ENCODE measurements around the gene OAF. TPM values are rescaled to one million over a fixed set of nuclear protein-coding genes. Genes with fewer than 3 reads are reported as not detected.

OAF gene
- total RNA-seq, 1 donor from 2014 or later = 17.8 TPM

DNA sequence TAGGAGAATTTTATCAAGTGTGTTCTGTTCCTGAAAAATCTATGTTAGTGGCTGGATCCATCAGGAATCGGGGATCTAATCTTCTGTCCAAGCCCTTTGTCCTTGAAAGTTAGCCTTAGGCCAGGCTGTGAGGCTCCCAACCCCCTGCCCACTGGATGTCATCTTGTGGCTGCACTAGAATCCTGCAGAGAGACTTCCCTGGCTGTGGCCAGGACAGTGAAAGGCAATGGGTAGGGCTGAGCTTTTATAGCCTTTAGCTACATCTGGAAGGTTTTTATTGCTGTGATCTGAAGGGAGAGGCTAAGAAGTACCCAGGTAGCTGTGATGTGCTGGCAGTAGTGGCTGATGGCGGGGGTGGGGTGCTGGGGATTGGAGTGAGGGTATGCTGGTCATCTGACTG is 2.1 kb downstream of the OAF start:
- intact Hi-C loops (cut with DNase I) = no loop called here
- ATAC-seq = no peak
- Histone ChIP-seq H3K27ac (no peak overlapping the region), H3K27me3 (ENCODE audit: low read depth) (no peaks in the 10 kb centered on the region), H3K36me3 (no peaks in the 10 kb centered on the region), H3K4me3 (peak overlapping the region; percentile 69), H3K9me3 (no peaks in the 10 kb centered on the region), H3K4me1 (peaks cover 30% of the 10 kb centered on the region)
- TF ChIP-seq CTCF (IDR thresholded peaks at IDR 0.05) = no peak
- DNase-seq = no peak

DNA sequence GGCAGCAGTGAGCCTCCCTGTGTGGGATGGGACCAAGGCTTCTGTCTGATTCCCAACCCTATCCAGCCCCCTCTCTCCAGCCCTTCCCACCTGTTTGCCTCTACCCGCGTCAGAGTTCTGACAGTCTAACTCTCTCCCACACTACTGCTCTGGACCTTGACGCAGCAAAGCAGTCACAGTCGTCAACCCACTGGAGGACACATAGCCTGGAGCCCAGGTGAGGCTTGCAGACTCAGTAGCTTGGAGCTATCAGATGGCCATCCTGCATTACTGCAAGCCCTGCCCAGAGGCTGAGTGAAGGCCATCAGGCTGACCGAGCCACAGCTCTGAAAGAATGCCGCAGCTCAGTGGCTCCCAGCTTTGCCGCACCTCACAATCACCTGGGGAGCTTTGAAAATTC is 3.7 kb downstream of the OAF start:
- TF ChIP-seq CTCF (IDR thresholded peaks at IDR 0.05) = no peak
- Histone ChIP-seq H3K27me3 (ENCODE audit: low read depth) (no peaks in the 10 kb centered on the region), H3K4me3 (no peak overlapping the region), H3K9me3 (no peaks in the 10 kb centered on the region), H3K36me3 (no peaks in the 10 kb centered on the region), H3K4me1 (peaks cover 25% of the 10 kb centered on the region), H3K27ac (no peak overlapping the region)
- intact Hi-C loops (cut with DNase I) = no loop called here
- no peak for ATAC-seq
- DNase-seq = no peak

- intact Hi-C loops (cut with DNase I) = no loop called here
- no peak overlapping the region for H3K27ac ChIP-seq
- TF ChIP-seq CTCF (IDR thresholded peaks at IDR 0.05) = no peak
- no peaks in the 10 kb centered on the region for H3K27me3 ChIP-seq (ENCODE audit: low read depth)
- ATAC-seq (no peak), DNase-seq (no peak)
- no peaks in the 10 kb centered on the region for H3K9me3 ChIP-seq
- H3K4me1 ChIP-seq = peaks cover 17% of the 10 kb centered on the region
- no peak overlapping the region for H3K4me3 ChIP-seq
- H3K36me3 ChIP-seq = no peaks in the 10 kb centered on the region
Observed at GRCh38 chr11:120215634-120216033, 4.8 kb downstream of the OAF start.

GRCh38 chr11:120216426-120217102 is 5.7 kb downstream of the OAF start:
- no peak for ATAC-seq
- intact Hi-C loops (cut with DNase I) = no loop called here
- Histone ChIP-seq H3K27me3 (ENCODE audit: low read depth) (no peaks in the 10 kb centered on the region), H3K4me1 (peaks cover 13% of the 10 kb centered on the region), H3K27ac (no peak overlapping the region), H3K9me3 (no peaks in the 10 kb centered on the region), H3K4me3 (no peak overlapping the region), H3K36me3 (no peaks in the 10 kb centered on the region)
- no peak for TF ChIP-seq CTCF (IDR thresholded peaks at IDR 0.05)
- DNase-seq = no peak

DNA sequence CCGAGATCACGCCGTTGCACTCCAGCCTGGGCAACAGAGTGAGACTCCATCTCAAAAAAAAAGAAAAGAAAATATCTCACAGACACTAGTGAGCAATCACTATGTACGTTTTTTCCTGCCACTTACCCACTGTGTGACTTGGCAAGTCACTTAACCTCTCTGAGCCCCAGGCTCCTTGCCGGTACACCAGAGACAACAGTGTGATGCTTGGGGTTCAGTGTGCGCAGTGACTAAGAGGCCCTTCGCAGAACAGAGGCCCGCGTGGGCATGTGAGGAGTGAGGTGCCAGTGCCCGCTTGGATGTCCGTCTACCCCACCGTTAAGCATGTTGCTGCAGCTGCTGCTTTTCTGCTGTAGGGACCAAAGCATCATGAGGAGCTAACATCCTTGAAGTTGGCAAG is 6.7 kb downstream of the OAF start:
- Histone ChIP-seq H3K9me3 (no peaks in the 10 kb centered on the region), H3K27me3 (ENCODE audit: low read depth) (no peaks in the 10 kb centered on the region), H3K36me3 (no peaks in the 10 kb centered on the region), H3K4me1 (peaks cover 9% of the 10 kb centered on the region), H3K4me3 (no peak overlapping the region), H3K27ac (no peak overlapping the region)
- no peak for ATAC-seq
- intact Hi-C loops (cut with DNase I) = no loop called here
- TF ChIP-seq CTCF (IDR thresholded peaks at IDR 0.05) = no peak
- DNase-seq = no peak

Data from lower lobe of right lung (tissue), 2 donors.